Natural killer cell (primary cell): ENCODE data around the gene ZNF814. TPM values are rescaled to one million over a fixed set of nuclear protein-coding genes. Genes with fewer than 3 reads are reported as not detected.
"Not testable (repeated sequence)": the region's sequence is repeated elsewhere in the genome, so short reads cannot be mapped to it uniquely, and the experiment has no call there.

Experiments used
- ATAC-seq, 3 donors: fragments of 150-1000 bp in 2 of 3; fragments of 200-7000 bp in 1 of 3; cut with Tn5 transposase; 1 replicate in 1 of 3; 2 replicates in 2 of 3; pipeline ENCODE4 v1.10.0; 2021; ENCODE audit warnings: mild to moderate bottlenecking in 2 of 3, moderate library complexity in 2 of 3
- DNase-seq, 2 donors: peaks; one replicate each; pipeline versions ENCODE4 v3.0.0 to v3.0.0-alpha.2; 2013 to 2021; ENCODE audit warnings: mixed read lengths in 1 of 2
- H3K27ac ChIP-seq: one replicate; pipeline ENCODE4 v1.5.1; 2013; ENCODE audit warnings: mild to moderate bottlenecking, low read length
- H3K27me3 ChIP-seq: one replicate; pipeline ENCODE4 v1.6.1; 2013; ENCODE audit warnings: low read length; ENCODE audit not compliant: control insufficient read depth, insufficient read depth
- H3K36me3 ChIP-seq: one replicate; pipeline ENCODE4 v1.6.1; 2013; ENCODE audit warnings: low read length; ENCODE audit not compliant: control insufficient read depth, insufficient read depth
- H3K4me1 ChIP-seq: one replicate; pipeline ENCODE4 v1.6.1; 2013; ENCODE audit warnings: low read length; ENCODE audit not compliant: control insufficient read depth, insufficient read depth
- H3K4me3 ChIP-seq: one replicate; pipeline ENCODE4 v1.5.1; 2013; ENCODE audit warnings: low read length
- H3K9me3 ChIP-seq: one replicate; pipeline ENCODE4 v1.6.1; 2013; ENCODE audit warnings: low read length; ENCODE audit not compliant: control insufficient read depth, insufficient read depth
- H3K27ac Mint-ChIP-seq, 2 donors: one replicate each; pipeline ENCODE4 v1.8.0; 2022; ENCODE audit warnings: mild to moderate bottlenecking in 2 of 2, mixed read lengths in 2 of 2, moderate library complexity in 1 of 2
- H3K27me3 Mint-ChIP-seq, 2 donors: one replicate each; pipeline ENCODE4 v1.8.0; 2022; ENCODE audit warnings: low read depth in 2 of 2, mixed read lengths in 2 of 2
- H3K36me3 Mint-ChIP-seq: one replicate; pipeline ENCODE4 v1.8.0; 2022; ENCODE audit warnings: mixed read lengths
- H3K4me1 Mint-ChIP-seq, 2 donors: one replicate each; pipeline ENCODE4 v1.8.0; 2022; ENCODE audit warnings: mixed read lengths in 2 of 2
- H3K4me3 Mint-ChIP-seq: one replicate; pipeline ENCODE4 v1.8.0; 2022; ENCODE audit warnings: mild to moderate bottlenecking, moderate library complexity, mixed read lengths
- H3K9me3 Mint-ChIP-seq, 2 donors: one replicate each; pipeline ENCODE4 v1.8.0; 2022; ENCODE audit warnings: mixed read lengths in 2 of 2
- WGBS: methylation state at CpG from one replicate; pipeline ENCODE4 v1.1.7; 2013; ENCODE audit warnings: missing lambda C conversion rate; ENCODE audit not compliant: insufficient coverage; 5-methylcytosine and 5-hydroxymethylcytosine counted together
- intact Hi-C: fragments of 100-400 bp; cut with micrococcal nuclease; formaldehyde crosslinking; loops from one replicate; pipeline ENCODE4 v1.14.2; 2022
- total RNA-seq, 4 donors: library from RNA; stranded (reverse); fragments of 120-200 nt in 1 of 4; gene quantifications; one replicate each; pipeline versions ENCODE4 v1.2.3 to v1.2.4, GENCODE V29; 2013 to 2022
- TF ChIP-seq, protein P1 (sequence below): fragments of 200-600 bp; IDR thresholded peaks from one replicate; pipeline ENCODE4 v1.8.0; 2022; ENCODE audit warnings: antibody characterized with exemption

Gene ZNF814
- total RNA-seq, 3 donors from 2014 or later (not counting 1 experiment from before 2014, with no cell fraction given) = 25.2 to 51.2 (median 38.3) TPM

- Mint-ChIP-seq H3K27ac (no peak overlapping the region), H3K27me3 (no peaks in the 10 kb centered on the region), H3K4me1 (no peaks in the 10 kb centered on the region), H3K4me3 (no peak overlapping the region), H3K9me3 (peaks cover 4 to 6% of the 10 kb centered on the region in 2 donors), H3K36me3 (peaks cover 19% of the 10 kb centered on the region)
- no peak for ATAC-seq
- Histone ChIP-seq H3K4me1 (no peaks in the 10 kb centered on the region), H3K4me3 (no peak overlapping the region), H3K27me3 (no peaks in the 10 kb centered on the region), H3K9me3 (peaks cover 69% of the 10 kb centered on the region), H3K36me3 (no peaks in the 10 kb centered on the region), H3K27ac (no peak overlapping the region)
- 100% methylated on average over 4 of the region's 4 CpGs for WGBS
- intact Hi-C loops = no loop called here
- TF ChIP-seq, protein P1, sequence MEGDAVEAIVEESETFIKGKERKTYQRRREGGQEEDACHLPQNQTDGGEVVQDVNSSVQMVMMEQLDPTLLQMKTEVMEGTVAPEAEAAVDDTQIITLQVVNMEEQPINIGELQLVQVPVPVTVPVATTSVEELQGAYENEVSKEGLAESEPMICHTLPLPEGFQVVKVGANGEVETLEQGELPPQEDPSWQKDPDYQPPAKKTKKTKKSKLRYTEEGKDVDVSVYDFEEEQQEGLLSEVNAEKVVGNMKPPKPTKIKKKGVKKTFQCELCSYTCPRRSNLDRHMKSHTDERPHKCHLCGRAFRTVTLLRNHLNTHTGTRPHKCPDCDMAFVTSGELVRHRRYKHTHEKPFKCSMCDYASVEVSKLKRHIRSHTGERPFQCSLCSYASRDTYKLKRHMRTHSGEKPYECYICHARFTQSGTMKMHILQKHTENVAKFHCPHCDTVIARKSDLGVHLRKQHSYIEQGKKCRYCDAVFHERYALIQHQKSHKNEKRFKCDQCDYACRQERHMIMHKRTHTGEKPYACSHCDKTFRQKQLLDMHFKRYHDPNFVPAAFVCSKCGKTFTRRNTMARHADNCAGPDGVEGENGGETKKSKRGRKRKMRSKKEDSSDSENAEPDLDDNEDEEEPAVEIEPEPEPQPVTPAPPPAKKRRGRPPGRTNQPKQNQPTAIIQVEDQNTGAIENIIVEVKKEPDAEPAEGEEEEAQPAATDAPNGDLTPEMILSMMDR = no peak
- DNase-seq = no peak
Measured at GRCh38 chr19:57927587-57927986, 38.8 kb upstream of the ZNF814 start.

DNA sequence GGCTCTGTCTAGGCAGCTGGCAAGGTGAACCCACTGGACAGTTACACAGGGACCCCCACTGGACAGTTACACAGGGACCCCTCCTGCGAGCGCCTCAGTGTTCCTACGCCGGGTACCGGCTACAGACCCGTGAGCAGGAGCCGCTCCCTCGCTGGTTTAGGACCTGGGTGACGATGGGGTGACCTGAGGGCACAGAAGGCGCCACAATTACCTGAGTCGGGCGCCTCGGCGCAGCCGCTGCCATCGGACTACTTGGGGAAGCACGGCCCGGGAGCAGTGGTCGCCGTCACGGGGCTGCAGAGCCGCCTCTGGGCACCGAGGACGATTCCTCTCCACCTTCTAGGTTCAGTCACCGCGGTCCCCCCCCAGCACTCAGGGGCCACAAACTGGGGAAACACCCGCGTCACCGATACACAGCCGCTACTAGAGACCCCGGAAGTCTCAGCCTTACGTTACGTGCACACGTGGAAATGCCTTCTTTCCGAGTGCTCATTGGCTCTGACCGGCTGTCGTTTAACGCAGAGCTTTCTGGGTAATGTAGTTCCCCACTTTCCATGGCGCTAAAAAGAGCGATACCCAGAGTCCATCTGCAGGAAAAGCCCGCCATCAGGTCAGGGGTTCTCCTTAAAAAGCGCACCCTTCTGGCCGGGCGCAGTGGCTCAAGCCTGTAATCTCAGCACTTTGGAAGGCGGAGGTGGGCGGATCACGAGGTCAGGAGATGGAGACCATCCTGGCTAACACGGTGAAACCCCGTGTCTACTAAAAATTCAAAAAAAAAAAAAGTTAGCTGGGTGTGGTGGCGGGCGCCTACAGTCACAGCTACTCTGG, 27.5 kb upstream of the ZNF814 start, which contains the start of gene ZNF417:
TSS of gene ZNF417 (minus strand) at position 425 of the 828 bp plus-strand sequence. CDS start at position 244, 181 bp downstream.
- Histone ChIP-seq H3K27ac (peak within 1 kb of the TSS; percentile 84), H3K4me3 (peak within 1 kb of the TSS; percentile 91), H3K4me1 (peaks cover 16% of the 10 kb centered on the region)
- peak; percentile 95 to 99 (median 97) for ATAC-seq
- Mint-ChIP-seq H3K36me3 (peaks cover 16% of the 10 kb centered on the region), H3K4me3 (peak within 1 kb of the TSS; percentile 97), H3K4me1 (peaks cover 41 to 47% of the 10 kb centered on the region in 2 donors), H3K27ac (peak within 1 kb of the TSS; percentile 99)
- not testable (repeated sequence) for H3K36me3 ChIP-seq, H3K27me3 ChIP-seq, H3K27me3 Mint-ChIP-seq, H3K9me3 Mint-ChIP-seq, H3K9me3 ChIP-seq
- intact Hi-C loops = loop anchor here (1.0 to 10.0 kb wide), 3 partner anchors 28 to 88 kb away; partner anchors contain the start of genes ZNF256, ZNF606 and ZNF814
- under 1% methylated on average over 49 of the region's 51 CpGs for WGBS
- peak; percentile 86 to 96 for DNase-seq

DNA sequence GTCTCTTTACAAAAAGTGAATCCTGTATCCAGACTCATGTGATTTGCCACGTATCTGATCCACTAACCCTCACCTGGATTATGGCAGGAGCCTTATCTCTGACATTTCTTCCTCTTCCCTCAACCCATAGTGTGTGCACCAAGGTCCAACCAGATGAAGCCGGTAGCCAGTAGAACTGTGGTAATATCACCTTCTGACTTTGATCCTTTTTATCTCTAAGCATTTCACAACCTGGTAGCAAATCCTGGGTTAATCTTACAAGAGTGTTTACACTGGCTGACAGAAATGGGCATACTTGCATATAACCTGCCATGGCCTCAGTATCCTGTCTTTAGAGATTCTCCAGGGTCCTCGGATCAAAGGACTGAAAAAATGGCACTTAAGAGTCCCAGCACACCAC, 25.7 kb upstream of the ZNF814 start:
- H3K4me1 Mint-ChIP-seq = peaks cover 41 to 47% of the 10 kb centered on the region in 2 donors
- peaks cover 10% of the 10 kb centered on the region for H3K36me3 ChIP-seq
- peak overlapping the region; percentile 97 for H3K4me3 Mint-ChIP-seq
- H3K9me3 Mint-ChIP-seq = peaks cover 0 to 2% of the 10 kb centered on the region in 2 donors
- TF ChIP-seq, protein P1 = no peak
- no peaks in the 10 kb centered on the region for H3K27me3 ChIP-seq
- no peaks in the 10 kb centered on the region for H3K27me3 Mint-ChIP-seq
- H3K27ac Mint-ChIP-seq = peak overlapping the region; percentile 99
- peaks cover 16% of the 10 kb centered on the region for H3K4me1 ChIP-seq
- H3K9me3 ChIP-seq = peaks cover 6% of the 10 kb centered on the region
- intact Hi-C loops = loop anchor here (10.0 kb wide), 1 partner anchor 90 kb away; the partner anchor contains the start of gene ZNF606
- H3K36me3 Mint-ChIP-seq = peaks cover 25% of the 10 kb centered on the region
- H3K4me3 ChIP-seq = no peak overlapping the region
- ATAC-seq (no peak), DNase-seq (no peak)
- 99% methylated on average over 3 of the region's 3 CpGs for WGBS
- no peak overlapping the region for H3K27ac ChIP-seq

- no peaks in the 10 kb centered on the region for H3K4me1 ChIP-seq
- no peak overlapping the region for H3K27ac ChIP-seq
- no peak overlapping the region for H3K4me3 ChIP-seq
- intact Hi-C loops = no loop called here
- TF ChIP-seq, protein P1 = no peak
- peaks cover 10% of the 10 kb centered on the region for H3K36me3 ChIP-seq
- no peak overlapping the region for H3K4me3 Mint-ChIP-seq
- no peaks in the 10 kb centered on the region for H3K27me3 ChIP-seq
- WGBS = 100% methylated on average over 3 of the region's 3 CpGs
- no peaks in the 10 kb centered on the region for H3K9me3 Mint-ChIP-seq
- ATAC-seq (no peak), DNase-seq (no peak)
- no peak overlapping the region for H3K27ac Mint-ChIP-seq
- H3K36me3 Mint-ChIP-seq = peaks cover 17% of the 10 kb centered on the region
- no peaks in the 10 kb centered on the region for H3K27me3 Mint-ChIP-seq
- peaks cover 8% of the 10 kb centered on the region for H3K9me3 ChIP-seq
- peaks cover 11 to 14% of the 10 kb centered on the region in 2 donors for H3K4me1 Mint-ChIP-seq
Measured at GRCh38 chr19:57907394-57907793, 18.6 kb upstream of the ZNF814 start.
